Superior temporal gyrus (tissue), 1 donor: ENCODE results near the gene NPR1.

Experiments
- DNase-seq: peaks from one replicate; pipeline ENCODE4 v3.0.0-alpha.2; 2016; ENCODE audit errors: extremely low spot score

The NPR1 gene

DNA sequence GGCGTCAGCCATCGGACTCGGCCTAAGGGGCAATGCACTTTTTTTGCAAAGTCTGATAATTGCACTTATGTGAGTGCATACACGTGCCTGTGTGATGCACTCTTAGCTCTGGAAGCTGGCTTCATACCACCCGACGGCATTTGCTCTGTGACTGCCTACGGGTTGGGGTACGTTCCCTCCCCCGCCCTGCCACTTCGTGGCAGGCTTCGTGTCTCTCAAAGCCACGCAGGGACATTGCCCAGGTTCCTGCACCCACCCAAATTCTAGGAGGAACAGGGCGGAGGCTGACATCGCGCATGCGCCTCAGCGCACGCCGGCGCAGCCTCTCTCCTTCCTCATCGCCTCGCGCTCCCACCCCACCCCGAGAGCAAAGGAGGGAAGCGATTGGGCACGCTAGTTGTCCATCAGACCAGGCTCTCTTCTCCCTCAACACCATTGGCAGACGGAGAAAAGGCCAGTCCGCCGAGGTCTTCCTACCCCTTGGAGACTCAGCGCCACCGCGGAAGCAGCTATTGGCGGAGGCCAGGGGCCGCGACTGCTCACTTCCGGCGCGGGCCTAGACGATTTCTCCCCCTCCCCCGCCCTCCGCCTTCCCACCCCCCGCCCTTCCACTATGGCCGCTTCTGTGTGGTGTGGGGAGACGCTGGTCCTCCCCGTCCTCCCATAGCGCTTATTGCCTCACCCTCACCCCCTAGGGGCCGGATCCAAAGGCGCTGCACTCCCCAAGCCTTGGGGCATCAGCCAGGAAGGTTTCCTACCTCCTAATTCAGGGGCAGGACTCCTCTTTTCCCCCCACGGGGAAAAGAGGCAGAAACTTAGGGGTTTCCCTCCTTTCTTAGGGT is 49.2 kb downstream of the NPR1 start, which contains the start of gene INTS3:
TSS of gene INTS3 (plus strand) at position 588 of the 842 bp plus-strand sequence. CDS start 585 bp downstream, outside the sequence.
- DNase-seq: peak; percentile 100

- no peak for DNase-seq
Observed at GRCh38 chr1:153728305-153729066, 50.0 kb downstream of the NPR1 start.

DNA sequence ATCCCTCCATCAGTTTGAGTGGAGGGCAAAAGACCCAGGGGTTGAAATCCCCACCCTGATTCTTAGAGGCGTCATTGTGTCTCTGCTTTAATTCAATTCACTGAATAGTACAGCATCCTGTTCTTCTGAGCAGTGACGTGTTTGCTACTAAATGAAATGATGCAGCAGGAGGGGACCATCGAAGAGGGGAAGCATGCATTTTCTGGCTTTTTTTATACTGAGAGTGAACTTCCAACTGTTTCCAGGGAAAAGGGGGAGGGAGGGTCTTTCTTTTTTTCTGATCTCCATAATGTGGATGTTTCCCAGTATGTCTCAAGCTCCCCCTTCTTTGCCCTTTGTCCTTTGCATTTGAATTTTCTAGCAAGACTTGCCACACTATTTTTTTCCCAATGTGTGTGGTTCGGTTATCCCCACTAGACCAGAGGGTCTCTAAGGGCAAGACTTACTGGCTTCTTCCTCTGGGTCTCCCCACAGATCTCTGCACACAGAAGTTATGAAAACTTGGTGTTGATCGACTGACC is 52.0 kb downstream of the NPR1 start:
- DNase-seq: no peak

DNA sequence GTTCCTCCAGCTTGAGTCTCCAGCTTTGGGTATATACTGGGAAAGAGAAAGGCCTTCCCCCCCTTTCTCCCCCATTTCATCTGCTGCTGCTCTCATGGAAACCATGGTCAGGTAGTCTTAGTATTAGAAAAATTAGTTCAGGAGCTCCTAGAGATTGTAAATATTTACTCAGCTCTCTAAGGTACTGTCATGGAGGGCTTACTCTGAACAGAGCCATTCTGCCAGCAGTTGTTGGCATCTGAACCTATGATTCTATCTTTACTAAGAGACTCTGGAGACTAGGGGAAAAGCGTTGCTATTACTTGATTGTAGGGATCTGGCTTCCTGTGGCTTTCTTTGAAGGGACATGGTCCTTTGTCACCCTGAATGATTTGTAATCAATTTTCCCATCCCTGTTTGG is 55.5 kb downstream of the NPR1 start:
- no peak for DNase-seq

DNA sequence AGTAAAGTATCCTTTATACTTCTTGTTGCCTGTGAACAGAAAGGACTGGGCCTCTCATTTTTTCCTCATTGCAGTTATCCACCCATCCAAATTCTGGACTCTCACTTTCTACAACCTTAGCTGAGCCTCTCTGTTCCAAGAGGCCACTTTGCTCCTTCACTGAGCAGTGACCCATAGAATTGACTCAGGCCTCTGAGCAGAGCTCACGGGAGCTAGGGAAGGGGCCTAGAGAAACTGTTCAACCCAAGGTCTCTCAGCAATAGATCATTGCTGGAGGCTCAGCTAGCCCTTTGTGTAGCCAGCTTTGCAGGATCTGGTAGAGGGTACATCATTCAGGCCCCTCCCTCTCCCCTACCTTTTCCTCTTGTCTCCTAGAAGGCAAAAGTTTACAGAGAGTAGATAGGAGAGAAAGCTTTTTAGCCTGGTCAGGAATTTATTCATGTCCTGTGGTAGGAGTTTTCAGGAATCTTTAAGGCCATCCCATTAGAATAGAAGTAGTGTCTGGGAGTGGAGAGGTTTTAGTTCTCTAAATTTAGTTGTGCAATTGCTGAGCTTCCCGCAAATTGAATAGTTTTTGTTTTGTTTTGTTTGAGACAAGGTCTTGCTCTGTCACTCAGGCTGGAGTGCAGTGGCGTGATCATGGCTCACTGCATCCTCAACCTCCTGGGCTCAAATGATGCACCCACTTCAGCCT is 56.1 kb downstream of the NPR1 start:
- DNase-seq: no peak

GRCh38 chr1:153735090-153735420 is 56.6 kb downstream of the NPR1 start:
- DNase-seq: no peak

- no peak for DNase-seq
Observed at GRCh38 chr1:153741986-153742385, 63.5 kb downstream of the NPR1 start.

- DNase-seq: no peak
Observed at GRCh38 chr1:153742411-153743142, 64.1 kb downstream of the NPR1 start.
